Measurements from ENCODE around the gene ANKRD17.

DNA sequence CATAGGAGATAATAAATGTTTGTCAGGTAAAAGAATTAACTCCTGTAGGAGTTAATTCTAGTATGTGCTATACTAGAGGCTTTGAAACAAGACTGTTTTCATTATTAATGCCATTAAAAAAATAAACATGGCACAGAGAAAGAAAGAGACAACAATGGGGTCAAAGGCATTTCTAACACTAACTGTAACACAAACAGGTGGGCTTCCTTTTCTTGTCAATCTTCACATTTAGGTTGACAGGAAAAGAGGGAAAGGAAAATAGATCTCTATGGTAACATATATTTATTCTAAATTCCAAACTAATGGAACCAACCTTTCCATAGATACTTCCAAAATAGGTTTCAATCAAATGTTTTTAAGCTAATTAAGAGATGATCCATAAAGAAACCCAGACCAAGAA, 9.8 kb downstream of the ANKRD17 start:
- TF ChIP-seq ZFX (IDR thresholded peaks at IDR 0.05) = no peak
- TF ChIP-seq POLR2AphosphoS5 (IDR thresholded peaks at IDR 0.05; ENCODE audit: low read depth, low read length) = no peak
- TF ChIP-seq, protein P1, sequence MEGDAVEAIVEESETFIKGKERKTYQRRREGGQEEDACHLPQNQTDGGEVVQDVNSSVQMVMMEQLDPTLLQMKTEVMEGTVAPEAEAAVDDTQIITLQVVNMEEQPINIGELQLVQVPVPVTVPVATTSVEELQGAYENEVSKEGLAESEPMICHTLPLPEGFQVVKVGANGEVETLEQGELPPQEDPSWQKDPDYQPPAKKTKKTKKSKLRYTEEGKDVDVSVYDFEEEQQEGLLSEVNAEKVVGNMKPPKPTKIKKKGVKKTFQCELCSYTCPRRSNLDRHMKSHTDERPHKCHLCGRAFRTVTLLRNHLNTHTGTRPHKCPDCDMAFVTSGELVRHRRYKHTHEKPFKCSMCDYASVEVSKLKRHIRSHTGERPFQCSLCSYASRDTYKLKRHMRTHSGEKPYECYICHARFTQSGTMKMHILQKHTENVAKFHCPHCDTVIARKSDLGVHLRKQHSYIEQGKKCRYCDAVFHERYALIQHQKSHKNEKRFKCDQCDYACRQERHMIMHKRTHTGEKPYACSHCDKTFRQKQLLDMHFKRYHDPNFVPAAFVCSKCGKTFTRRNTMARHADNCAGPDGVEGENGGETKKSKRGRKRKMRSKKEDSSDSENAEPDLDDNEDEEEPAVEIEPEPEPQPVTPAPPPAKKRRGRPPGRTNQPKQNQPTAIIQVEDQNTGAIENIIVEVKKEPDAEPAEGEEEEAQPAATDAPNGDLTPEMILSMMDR (IDR thresholded peaks at IDR 0.05 in 2 of 3, conservative IDR thresholded peaks at IDR 0.05 in 1 of 3; ENCODE audit: borderline replicate concordance in 1 of 3, insufficient read depth in 1 of 3, low read depth in 2 of 3, low read length in 2 of 3) = no peak
- no peak for TF ChIP-seq SRF (IDR thresholded peaks at IDR 0.05; ENCODE audit: low read depth)
- no peak for TF ChIP-seq EZH2 (IDR thresholded peaks at IDR 0.05)
- TF ChIP-seq ZNF274 (IDR thresholded peaks at IDR 0.05; ENCODE audit: low read depth, low read length) = no peak
- no peak for TF ChIP-seq POLR2A (IDR thresholded peaks at IDR 0.05; ENCODE audit: borderline replicate concordance, extremely low read depth, insufficient read depth, insufficient read length)
- no peak for TF ChIP-seq JUND (IDR thresholded peaks at IDR 0.05)
- TF ChIP-seq CEBPB (IDR thresholded peaks at IDR 0.05; ENCODE audit: low read depth) = no peak
